Right lobe of liver (tissue), 4 donors: ENCODE results near the gene HYAL1.

Experiments
- CTCF ChIP-seq, 4 donors: fragments of 200-600 bp in 3 of 4; fragments of 450-650 bp in 1 of 4; IDR thresholded peaks; one replicate each; pipeline versions ENCODE4 v1.5.1 to v1.8.0; 2016 to 2022; ENCODE audit warnings: antibody characterized with exemption in 4 of 4, mild to moderate bottlenecking in 2 of 4
- POLR2A ChIP-seq: fragments of 450-650 bp; IDR thresholded peaks from one replicate; pipeline ENCODE4 v1.6.1; 2017; ENCODE audit warnings: antibody characterized with exemption, mild to moderate bottlenecking
- donor health status: DM: no; HTN: no; CAD: no.
- donor health status: DM: no; HTN: no; CAD: no.
- donor health status: DM: no; HTN: yes; CAD: no.

- no peak for TF ChIP-seq CTCF (IDR thresholded peaks at IDR 0.05)
- no peak for TF ChIP-seq POLR2A
Measured at GRCh38 chr3:50331364-50331907, 28.1 kb upstream of the HYAL1 start.
